BE2C (cell line): ENCODE data around the gene FALEC.

Experiments used
- DNase-seq: peaks from one replicate; pipeline ENCODE4 v3.0.0-alpha.2; 2020
- H3K27me3 ChIP-seq: fragments of 250-450 bp; sonication (Bioruptor Pico); 2 replicates; pipeline ENCODE4 v1.5.1; 2020; ENCODE audit warnings: mild to moderate bottlenecking
- H3K36me3 ChIP-seq: fragments of 250-450 bp; sonication (Bioruptor Pico); 2 replicates; pipeline ENCODE4 v1.5.1; 2020; ENCODE audit warnings: mild to moderate bottlenecking
- H3K4me1 ChIP-seq: fragments of 250-450 bp; sonication (Bioruptor Pico); 2 replicates; pipeline ENCODE4 v1.5.1; 2020
- H3K4me3 ChIP-seq: 2 replicates; pipeline ENCODE4 v1.5.1; 2011; ENCODE audit warnings: low read depth, low read length
- H3K9me3 ChIP-seq: fragments of 250-450 bp; sonication (Bioruptor Pico); 2 replicates; pipeline ENCODE4 v1.5.1; 2020
- TF ChIP-seq, protein P1 (sequence below): IDR thresholded peaks from 2 replicates; pipeline ENCODE4 v1.5.1; 2012; ENCODE audit warnings: mild to moderate bottlenecking, low read depth, low read length

FALEC gene

DNA sequence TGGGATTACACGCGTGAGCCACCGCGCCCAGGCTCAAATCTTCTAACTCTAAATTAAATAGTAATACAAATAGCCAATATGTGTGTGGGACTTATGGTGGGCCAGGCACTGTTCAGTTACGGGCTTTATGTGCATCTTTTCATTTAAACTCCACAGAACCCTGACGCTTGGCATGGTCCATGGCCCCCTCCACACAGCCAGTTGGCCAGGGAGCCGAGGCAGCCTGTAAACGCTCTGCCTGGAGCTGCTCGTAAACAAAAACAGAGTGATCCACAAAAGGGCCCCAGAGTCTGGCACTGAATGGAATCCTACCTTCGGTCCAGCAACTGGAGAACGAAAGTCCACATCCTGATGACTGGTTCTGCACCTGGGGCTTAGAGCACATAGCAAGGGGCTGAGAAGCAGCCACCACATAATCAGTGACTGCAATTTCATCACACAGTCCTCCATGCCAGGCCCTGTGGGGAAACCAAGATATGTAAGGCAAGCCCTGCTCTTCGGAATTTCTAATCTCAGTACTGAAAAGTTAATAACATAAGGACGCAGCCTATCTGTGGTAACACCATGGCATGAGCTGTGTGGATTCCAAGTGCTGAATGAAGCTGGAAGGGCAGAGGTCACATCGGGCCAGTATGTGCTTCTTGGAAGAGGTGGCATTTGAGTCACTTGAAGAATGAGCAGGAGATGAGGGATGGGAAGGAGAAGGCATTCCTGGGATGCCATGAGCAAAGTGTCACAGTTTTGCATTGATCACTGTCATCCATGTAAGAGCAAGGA lies 20.1 kb downstream of the FALEC start:
- Histone ChIP-seq H3K27me3 (no peaks in the 10 kb centered on the region), H3K4me1 (no peaks in the 10 kb centered on the region), H3K9me3 (no peaks in the 10 kb centered on the region), H3K4me3 (no peak overlapping the region), H3K36me3 (no peaks in the 10 kb centered on the region)
- DNase-seq: no peak
- TF ChIP-seq, protein P1, sequence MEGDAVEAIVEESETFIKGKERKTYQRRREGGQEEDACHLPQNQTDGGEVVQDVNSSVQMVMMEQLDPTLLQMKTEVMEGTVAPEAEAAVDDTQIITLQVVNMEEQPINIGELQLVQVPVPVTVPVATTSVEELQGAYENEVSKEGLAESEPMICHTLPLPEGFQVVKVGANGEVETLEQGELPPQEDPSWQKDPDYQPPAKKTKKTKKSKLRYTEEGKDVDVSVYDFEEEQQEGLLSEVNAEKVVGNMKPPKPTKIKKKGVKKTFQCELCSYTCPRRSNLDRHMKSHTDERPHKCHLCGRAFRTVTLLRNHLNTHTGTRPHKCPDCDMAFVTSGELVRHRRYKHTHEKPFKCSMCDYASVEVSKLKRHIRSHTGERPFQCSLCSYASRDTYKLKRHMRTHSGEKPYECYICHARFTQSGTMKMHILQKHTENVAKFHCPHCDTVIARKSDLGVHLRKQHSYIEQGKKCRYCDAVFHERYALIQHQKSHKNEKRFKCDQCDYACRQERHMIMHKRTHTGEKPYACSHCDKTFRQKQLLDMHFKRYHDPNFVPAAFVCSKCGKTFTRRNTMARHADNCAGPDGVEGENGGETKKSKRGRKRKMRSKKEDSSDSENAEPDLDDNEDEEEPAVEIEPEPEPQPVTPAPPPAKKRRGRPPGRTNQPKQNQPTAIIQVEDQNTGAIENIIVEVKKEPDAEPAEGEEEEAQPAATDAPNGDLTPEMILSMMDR: no peak

DNA sequence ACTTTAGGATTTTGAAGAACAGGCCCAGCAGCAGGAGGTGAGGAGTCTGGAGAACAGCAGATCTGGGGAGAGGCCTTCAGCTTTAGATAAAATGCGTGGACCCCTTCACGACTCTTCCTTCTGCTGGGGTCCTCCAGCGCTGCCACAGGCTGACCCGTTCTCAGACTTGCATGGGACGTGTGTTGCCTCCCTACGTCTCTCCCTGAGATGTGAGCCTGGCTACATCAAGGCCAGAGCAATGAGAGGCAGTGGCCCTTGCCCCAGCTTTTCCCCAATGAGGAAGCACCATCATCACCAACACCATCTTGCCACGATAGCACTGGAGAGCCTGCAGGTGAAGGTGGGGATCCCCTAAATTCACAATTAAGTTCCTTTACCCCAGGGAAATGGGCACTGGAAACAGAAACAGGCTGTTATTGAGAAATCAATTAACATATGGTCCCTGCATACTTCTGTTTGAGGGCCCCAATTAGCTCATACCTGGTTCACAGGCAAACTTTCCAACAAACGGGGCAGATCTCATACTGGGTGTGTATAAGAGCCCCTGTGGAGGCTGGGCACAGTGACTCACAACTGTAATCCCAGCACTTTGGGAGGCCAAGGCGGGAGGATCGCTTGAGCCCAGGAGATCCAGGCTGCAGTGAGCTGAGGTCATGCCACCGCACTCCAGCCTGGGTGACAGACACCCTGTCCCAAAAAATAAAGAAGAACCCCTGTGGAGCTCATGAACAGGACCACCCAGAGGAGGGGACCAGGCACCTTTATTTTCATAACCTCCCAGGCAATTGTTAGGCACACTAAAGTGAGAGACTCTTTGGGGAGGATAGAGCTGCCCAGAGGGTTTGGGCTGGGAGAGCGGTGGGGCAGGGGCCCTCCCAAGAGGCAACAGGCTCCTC lies 21.5 kb downstream of the FALEC start:
- H3K4me1 ChIP-seq: no peaks in the 10 kb centered on the region
- no peaks in the 10 kb centered on the region for H3K27me3 ChIP-seq
- TF ChIP-seq, protein P1: no peak
- H3K36me3 ChIP-seq: no peaks in the 10 kb centered on the region
- H3K9me3 ChIP-seq: no peaks in the 10 kb centered on the region
- H3K4me3 ChIP-seq: no peak overlapping the region
- DNase-seq: no peak

- no peaks in the 10 kb centered on the region for H3K4me1 ChIP-seq
- no peaks in the 10 kb centered on the region for H3K9me3 ChIP-seq
- H3K4me3 ChIP-seq: no peak overlapping the region
- H3K36me3 ChIP-seq: no peaks in the 10 kb centered on the region
- no peaks in the 10 kb centered on the region for H3K27me3 ChIP-seq
- TF ChIP-seq, protein P1: no peak
- no peak for DNase-seq
These were observed 22.5 kb downstream of the FALEC start for GRCh38 chr1:150537732-150538684.

GRCh38 chr1:150543500-150544143 lies 28.1 kb downstream of the FALEC start:
- DNase-seq: no peak
- H3K27me3 ChIP-seq: no peaks in the 10 kb centered on the region
- no peaks in the 10 kb centered on the region for H3K9me3 ChIP-seq
- no peaks in the 10 kb centered on the region for H3K36me3 ChIP-seq
- H3K4me1 ChIP-seq: no peaks in the 10 kb centered on the region
- TF ChIP-seq, protein P1: no peak
- no peak overlapping the region for H3K4me3 ChIP-seq

- no peaks in the 10 kb centered on the region for H3K4me1 ChIP-seq
- no peaks in the 10 kb centered on the region for H3K36me3 ChIP-seq
- TF ChIP-seq, protein P1: no peak
- H3K9me3 ChIP-seq: no peaks in the 10 kb centered on the region
- no peak for DNase-seq
- H3K4me3 ChIP-seq: no peak overlapping the region
- H3K27me3 ChIP-seq: no peaks in the 10 kb centered on the region
These were observed 28.7 kb downstream of the FALEC start for GRCh38 chr1:150544204-150544603.
